H9 (cell line): ENCODE measurements around the gene MSRB2. TPM values are rescaled to one million over a fixed set of nuclear protein-coding genes. Genes with fewer than 3 reads are reported as not detected.
"Not testable (repeated sequence)": the region's sequence is repeated elsewhere in the genome, so short reads cannot be mapped to it uniquely, and the experiment has no call there.

Source experiments
- DNase-seq: peaks from one replicate; pipeline ENCODE4 v3.0.0-alpha.2; 2017
- H2AFZ ChIP-seq: one replicate; pipeline ENCODE4 v1.6.1; 2013; ENCODE audit warnings: mild to moderate bottlenecking, low read length, control low read depth, moderate library complexity
- H2AK5ac ChIP-seq: 2 replicates; pipeline ENCODE4 v1.6.1; 2013; ENCODE audit warnings: low read length, control low read depth, mixed read lengths; ENCODE audit not compliant: insufficient read length
- H2BK120ac ChIP-seq: one replicate; pipeline ENCODE4 v1.6.1; 2013; ENCODE audit warnings: low read depth, mild to moderate bottlenecking, low read length, control low read depth, inconsistent platforms; ENCODE audit not compliant: poor library complexity, severe bottlenecking
- H2BK12ac ChIP-seq: 2 replicates; pipeline ENCODE4 v1.6.1; 2013; ENCODE audit warnings: low read length, control low read depth, mixed read lengths, low read depth; ENCODE audit not compliant: insufficient read length
- H2BK15ac ChIP-seq: 2 replicates; pipeline ENCODE4 v1.6.1; 2013; ENCODE audit warnings: low read depth, low read length, control low read depth
- H2BK20ac ChIP-seq: one replicate; pipeline ENCODE4 v1.6.1; 2013; ENCODE audit warnings: low read depth, mild to moderate bottlenecking, low read length, control low read depth, inconsistent platforms; ENCODE audit not compliant: poor library complexity, severe bottlenecking
- H2BK5ac ChIP-seq: 2 replicates; pipeline ENCODE4 v1.6.1; 2013; ENCODE audit warnings: low read length, control low read depth, mixed read lengths; ENCODE audit not compliant: insufficient read length
- H3K14ac ChIP-seq: 2 replicates; pipeline ENCODE4 v1.6.1; 2013; ENCODE audit warnings: low read length, control low read depth; ENCODE audit not compliant: insufficient read depth
- H3K18ac ChIP-seq: 2 replicates; pipeline ENCODE4 v1.6.1; 2013; ENCODE audit warnings: low read depth, mild to moderate bottlenecking, mixed read lengths, low read length, control low read depth; ENCODE audit not compliant: insufficient read length
- H3K23ac ChIP-seq: 2 replicates; pipeline ENCODE4 v1.6.1; 2013; ENCODE audit warnings: low read length, control low read depth, mixed read lengths, low read depth; ENCODE audit not compliant: insufficient read length
- H3K23me2 ChIP-seq: 2 replicates; pipeline ENCODE4 v1.6.1; 2013; ENCODE audit warnings: low read depth, mild to moderate bottlenecking, mixed read lengths, low read length, control low read depth; ENCODE audit not compliant: insufficient read length, poor library complexity, severe bottlenecking
- H3K27ac ChIP-seq: 2 replicates; pipeline ENCODE4 v1.5.1; 2013; ENCODE audit warnings: low read length, control low read depth, mixed read lengths, low read depth; ENCODE audit not compliant: insufficient read length
- H3K27me3 ChIP-seq: 2 replicates; pipeline ENCODE4 v1.6.1; 2013; ENCODE audit warnings: low read length, control low read depth, inconsistent platforms; ENCODE audit not compliant: insufficient read depth
- H3K4ac ChIP-seq: 2 replicates; pipeline ENCODE4 v1.6.1; 2013; ENCODE audit warnings: low read depth, mild to moderate bottlenecking, control low read depth, inconsistent platforms, low read length, moderate library complexity
- H3K4me1 ChIP-seq: 2 replicates; pipeline ENCODE4 v1.6.1; 2013; ENCODE audit warnings: low read length, control low read depth, inconsistent platforms; ENCODE audit not compliant: insufficient read depth
- H3K4me2 ChIP-seq: 2 replicates; pipeline ENCODE4 v1.6.1; 2013; ENCODE audit warnings: low read length, control low read depth, mixed read lengths; ENCODE audit not compliant: insufficient read length, insufficient read depth
- H3K56ac ChIP-seq: 2 replicates; pipeline ENCODE4 v1.6.1; 2013; ENCODE audit warnings: low read depth, mild to moderate bottlenecking, mixed read lengths, low read length, control low read depth; ENCODE audit not compliant: insufficient read length
- H3K79me1 ChIP-seq: 2 replicates; pipeline ENCODE4 v1.6.1; 2013; ENCODE audit warnings: low read depth, mild to moderate bottlenecking, moderate library complexity, low read length, control low read depth, inconsistent platforms; ENCODE audit not compliant: insufficient read depth, poor library complexity, severe bottlenecking
- H3K79me2 ChIP-seq: 2 replicates; pipeline ENCODE4 v1.6.1; 2013; ENCODE audit warnings: low read length, control low read depth, inconsistent platforms; ENCODE audit not compliant: insufficient read depth
- H3K9ac ChIP-seq: 2 replicates; pipeline ENCODE4 v1.6.1; 2013; ENCODE audit warnings: low read length, control low read depth, mixed read lengths; ENCODE audit not compliant: insufficient read length; ENCODE audit errors: extremely low read depth
- H3K9me3 ChIP-seq: one replicate; pipeline ENCODE4 v1.6.1; 2013; ENCODE audit warnings: low read depth, low read length, inconsistent platforms; ENCODE audit not compliant: control insufficient read depth
- H3T11ph ChIP-seq: one replicate; pipeline ENCODE4 v1.6.1; 2013; ENCODE audit warnings: mild to moderate bottlenecking, low read length, control low read depth, inconsistent platforms
- H4K20me1 ChIP-seq: one replicate; pipeline ENCODE4 v1.6.1; 2013; ENCODE audit not compliant: control insufficient read depth, insufficient read length, insufficient read depth
- H4K5ac ChIP-seq: 2 replicates; pipeline ENCODE4 v1.6.1; 2013; ENCODE audit warnings: low read depth, mild to moderate bottlenecking, mixed read lengths, low read length, control low read depth; ENCODE audit not compliant: insufficient read length
- H4K8ac ChIP-seq: replicated peaks from 2 replicates; pipeline ENCODE4 v1.6.1; 2013; ENCODE audit warnings: low read length, control low read depth, mixed read lengths, low read depth; ENCODE audit not compliant: insufficient read length
- H4K91ac ChIP-seq: 2 replicates; pipeline ENCODE4 v1.6.1; 2013; ENCODE audit warnings: low read depth, mild to moderate bottlenecking, moderate library complexity, mixed read lengths, low read length, control low read depth; ENCODE audit not compliant: insufficient read length
- H3K27ac Mint-ChIP-seq, 3 experiments: 2 replicates in 2 of 3; 3 replicates in 1 of 3; pipeline ENCODE4 v1.8.0; 2020 to 2021; ENCODE audit warnings: mixed read lengths in 3 of 3, mild to moderate bottlenecking in 1 of 3, moderate library complexity in 1 of 3
- H3K27me3 Mint-ChIP-seq: 2 replicates; pipeline ENCODE4 v1.8.0; 2021; ENCODE audit warnings: low read depth, mild to moderate bottlenecking, moderate library complexity, mixed read lengths
- H3K36me3 Mint-ChIP-seq, 3 experiments: 2 replicates in 2 of 3; 3 replicates in 1 of 3; pipeline ENCODE4 v1.8.0; 2020 to 2021; ENCODE audit warnings: low read depth in 3 of 3, mixed read lengths in 3 of 3; ENCODE audit not compliant: insufficient read depth in 1 of 3
- H3K4me1 Mint-ChIP-seq, 2 experiments: 2 replicates each; pipeline ENCODE4 v1.8.0; 2020; ENCODE audit warnings: mixed read lengths in 2 of 2
- H3K4me3 Mint-ChIP-seq, 2 experiments: 2 replicates in 1 of 2; 3 replicates in 1 of 2; pipeline ENCODE4 v1.8.0; 2020 to 2021; ENCODE audit warnings: mild to moderate bottlenecking in 2 of 2, mixed read lengths in 2 of 2, moderate library complexity in 1 of 2
- H3K9me3 Mint-ChIP-seq, 2 experiments: 2 replicates in 1 of 2; 3 replicates in 1 of 2; pipeline ENCODE4 v1.8.0; 2020; ENCODE audit warnings: mild to moderate bottlenecking in 2 of 2, mixed read lengths in 2 of 2, moderate library complexity in 1 of 2
- WGBS: extraction: QIAGEN DNeasy Blood & Tissue Kit; methylation state at CpG from one replicate; pipeline ENCODE4 v1.1.7; 2013; ENCODE audit warnings: missing lambda C conversion rate, low lambda C conversion rate, mixed read lengths; ENCODE audit not compliant: insufficient read length; ENCODE audit errors: extremely low coverage; 5-methylcytosine and 5-hydroxymethylcytosine counted together
- total RNA-seq: library from RNA; stranded (reverse); gene quantifications from 2 replicates; pipeline ENCODE4 v1.2.1, GENCODE V29; 2021
- TF ChIP-seq, protein P1 (sequence below): fragments of 200-600 bp; sonication (generic); conservative IDR thresholded peaks from 3 replicates; pipeline ENCODE4 v1.8.0; 2021; ENCODE audit warnings: antibody characterized with exemption, mild to moderate bottlenecking

Gene MSRB2
- total RNA-seq, 1 experiment from 2014 or later: 18.0 TPM

DNA sequence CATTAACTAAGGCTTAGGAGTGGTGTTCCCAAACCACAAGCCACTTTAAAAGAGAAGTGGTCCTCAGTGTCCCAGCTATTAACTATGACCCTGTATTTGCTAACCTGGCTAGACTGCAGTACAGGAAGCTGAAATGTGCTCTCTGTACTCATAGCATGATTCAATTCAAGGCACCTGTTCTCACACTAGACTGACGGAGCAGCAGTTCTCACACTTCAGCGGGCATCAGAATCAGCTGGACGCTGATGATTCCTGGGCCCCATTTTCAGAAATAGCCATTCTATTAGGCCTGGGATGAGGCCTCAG, 24.5 kb upstream of the MSRB2 start:
- Histone ChIP-seq H3K27ac (no peak overlapping the region), H3K23ac (no peak overlapping the region), H2BK120ac (no peak overlapping the region), H4K8ac (no peak overlapping the region), H3K9ac (no peak overlapping the region), H3K79me2 (no peaks in the 10 kb centered on the region), H2BK12ac (no peak overlapping the region), H4K91ac (no peak overlapping the region), H3K4ac (no peak overlapping the region), H3K14ac (no peak overlapping the region), H2BK15ac (no peak overlapping the region), H3K56ac (no peak overlapping the region), H4K20me1 (no peaks in the 10 kb centered on the region), H3K23me2 (no peaks in the 10 kb centered on the region), H2AFZ (no peak overlapping the region), H2BK5ac (no peak overlapping the region), H3K9me3 (no peaks in the 10 kb centered on the region), H3K27me3 (no peaks in the 10 kb centered on the region), H2BK20ac (no peak overlapping the region), H3K79me1 (no peaks in the 10 kb centered on the region), H3T11ph (no peak overlapping the region), H2AK5ac (no peak overlapping the region), H4K5ac (no peak overlapping the region), H3K18ac (no peak overlapping the region), H3K4me1 (no peaks in the 10 kb centered on the region), H3K4me2 (no peak overlapping the region)
- TF ChIP-seq, protein P1, sequence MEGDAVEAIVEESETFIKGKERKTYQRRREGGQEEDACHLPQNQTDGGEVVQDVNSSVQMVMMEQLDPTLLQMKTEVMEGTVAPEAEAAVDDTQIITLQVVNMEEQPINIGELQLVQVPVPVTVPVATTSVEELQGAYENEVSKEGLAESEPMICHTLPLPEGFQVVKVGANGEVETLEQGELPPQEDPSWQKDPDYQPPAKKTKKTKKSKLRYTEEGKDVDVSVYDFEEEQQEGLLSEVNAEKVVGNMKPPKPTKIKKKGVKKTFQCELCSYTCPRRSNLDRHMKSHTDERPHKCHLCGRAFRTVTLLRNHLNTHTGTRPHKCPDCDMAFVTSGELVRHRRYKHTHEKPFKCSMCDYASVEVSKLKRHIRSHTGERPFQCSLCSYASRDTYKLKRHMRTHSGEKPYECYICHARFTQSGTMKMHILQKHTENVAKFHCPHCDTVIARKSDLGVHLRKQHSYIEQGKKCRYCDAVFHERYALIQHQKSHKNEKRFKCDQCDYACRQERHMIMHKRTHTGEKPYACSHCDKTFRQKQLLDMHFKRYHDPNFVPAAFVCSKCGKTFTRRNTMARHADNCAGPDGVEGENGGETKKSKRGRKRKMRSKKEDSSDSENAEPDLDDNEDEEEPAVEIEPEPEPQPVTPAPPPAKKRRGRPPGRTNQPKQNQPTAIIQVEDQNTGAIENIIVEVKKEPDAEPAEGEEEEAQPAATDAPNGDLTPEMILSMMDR: no peak
- no peaks in the 10 kb centered on the region; a peak in 1 of 5 replicates for H3K9me3 Mint-ChIP-seq
- H3K4me1 Mint-ChIP-seq: no peaks in the 10 kb centered on the region; a peak in 1 of 4 replicates
- no peaks in the 10 kb centered on the region for H3K27me3 Mint-ChIP-seq
- H3K36me3 Mint-ChIP-seq: no peaks in the 10 kb centered on the region
- H3K4me3 Mint-ChIP-seq: no peak overlapping the region
- no peak for DNase-seq
- no peak overlapping the region for H3K27ac Mint-ChIP-seq
- WGBS: no CpG with 5 or more reads among the region's 3 CpGs

DNA sequence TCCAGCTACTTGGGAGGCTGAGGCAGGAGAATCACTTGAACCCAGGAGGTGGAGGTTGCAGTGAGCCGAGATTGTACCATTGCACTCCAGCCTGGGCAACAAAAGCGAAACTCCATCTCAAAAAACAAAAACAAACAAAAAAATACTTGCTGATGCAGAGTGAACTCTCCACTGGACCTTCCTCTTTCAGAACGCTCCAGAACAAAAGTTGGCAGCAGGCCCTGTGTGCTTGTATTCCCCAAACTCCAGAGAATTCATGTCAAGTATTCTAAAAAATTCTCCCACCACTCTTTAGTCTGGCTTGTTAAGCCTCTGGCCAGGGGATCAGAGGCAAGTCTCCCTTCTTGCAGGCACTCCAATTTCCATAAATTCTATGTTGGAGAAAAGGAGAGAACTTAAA, 22.8 kb upstream of the MSRB2 start:
- H3K36me3 Mint-ChIP-seq, H4K8ac ChIP-seq, H3K27me3 ChIP-seq, H3K4me1 Mint-ChIP-seq, H2AFZ ChIP-seq, H4K5ac ChIP-seq, H3K9me3 Mint-ChIP-seq, H3K79me1 ChIP-seq, H4K91ac ChIP-seq, H3K4me3 Mint-ChIP-seq, H3K27ac ChIP-seq, H2BK12ac ChIP-seq, H3K27ac Mint-ChIP-seq, H2BK20ac ChIP-seq, H3K18ac ChIP-seq, H2BK5ac ChIP-seq, H3K4ac ChIP-seq, H3K14ac ChIP-seq, H3K23ac ChIP-seq, H3K56ac ChIP-seq, H3K9ac ChIP-seq, H3K79me2 ChIP-seq, H3T11ph ChIP-seq, H3K9me3 ChIP-seq, DNase-seq, H2AK5ac ChIP-seq, H2BK120ac ChIP-seq, H4K20me1 ChIP-seq, H3K4me2 ChIP-seq, H2BK15ac ChIP-seq, H3K4me1 ChIP-seq, H3K23me2 ChIP-seq, H3K27me3 Mint-ChIP-seq: not testable (repeated sequence)
- whole genome bisulfite sequencing: no CpG with 5 or more reads among the region's 3 CpGs
